HepG2 (cell line): Measurements from ENCODE around the gene SSMEM1. TPM values are rescaled to one million over a fixed set of nuclear protein-coding genes. Genes with fewer than 3 reads are reported as not detected.
A peak's percentile ranks its signal among the peaks of the same experiment; 100 is the strongest.

Source experiments
- ERF ChIP-seq: IDR thresholded peaks from 2 replicates; pipeline ENCODE4 v1.6.1; 2018; ENCODE audit warnings: missing biosample characterization, missing genetic modification reagents
- ISL2 ChIP-seq: sonication (generic); formaldehyde crosslinking; IDR thresholded peaks from 2 replicates; pipeline ENCODE4 v1.5.0; 2020; ENCODE audit warnings: missing genetic modification reagents
- MIXL1 ChIP-seq: IDR thresholded peaks from 2 replicates; pipeline ENCODE4 v1.6.1; 2016
- POLR2A ChIP-seq, 2 experiments: IDR thresholded peaks; 2 replicates each; pipeline ENCODE4 v1.6.1; 2011; ENCODE audit warnings: low read depth in 2 of 2, low read length in 2 of 2, mild to moderate bottlenecking in 1 of 2, moderate library complexity in 1 of 2; ENCODE audit not compliant: insufficient read depth in 1 of 2
- SALL1 ChIP-seq: sonication (generic); formaldehyde crosslinking; IDR thresholded peaks from 2 replicates; pipeline ENCODE4 v1.8.0; 2022; ENCODE audit warnings: mild to moderate bottlenecking, missing genetic modification reagents
- SP140L ChIP-seq: sonication (generic); formaldehyde crosslinking; IDR thresholded peaks from 2 replicates; pipeline ENCODE4 v1.4.0; 2020; ENCODE audit warnings: missing genetic modification reagents, borderline replicate concordance
- TBL1XR1 ChIP-seq: fragments of 150-350 bp; IDR thresholded peaks from 2 replicates; pipeline ENCODE4 v1.6.1; 2014; ENCODE audit warnings: borderline replicate concordance, low read length; ENCODE audit not compliant: partially characterized antibody
- TOPORS ChIP-seq: sonication (generic); formaldehyde crosslinking; IDR thresholded peaks from 2 replicates; pipeline ENCODE4 v1.8.0; 2023; ENCODE audit warnings: mild to moderate bottlenecking, missing genetic modification reagents
- ZFP62 ChIP-seq: sonication (generic); formaldehyde crosslinking; IDR thresholded peaks from 2 replicates; pipeline ENCODE4 v1.4.0; 2020; ENCODE audit warnings: missing genetic modification reagents
- ZKSCAN8 ChIP-seq: IDR thresholded peaks from 2 replicates; pipeline ENCODE4 v1.6.1; 2016; ENCODE audit warnings: borderline replicate concordance, missing genetic modification reagents, missing compliant biosample characterization
- ZMYM4 ChIP-seq: sonication (generic); formaldehyde crosslinking; IDR thresholded peaks from 2 replicates; pipeline ENCODE4 v1.8.1; 2023; ENCODE audit warnings: mild to moderate bottlenecking, missing genetic modification reagents
- ZNF260 ChIP-seq: sonication (generic); formaldehyde crosslinking; IDR thresholded peaks from 2 replicates; pipeline ENCODE4 v1.4.0; 2020; ENCODE audit warnings: missing genetic modification reagents, low read depth, mild to moderate bottlenecking, borderline replicate concordance
- ZNF546 ChIP-seq: sonication (generic); formaldehyde crosslinking; conservative IDR thresholded peaks from 2 replicates; pipeline ENCODE4 v1.8.1; 2023; ENCODE audit warnings: mild to moderate bottlenecking, missing genetic modification reagents
- ZNF615 ChIP-seq: sonication (generic); formaldehyde crosslinking; IDR thresholded peaks from 2 replicates; pipeline ENCODE4 v1.5.0; 2020; ENCODE audit warnings: mild to moderate bottlenecking, missing genetic modification reagents, borderline replicate concordance
- ZNF839 ChIP-seq: sonication (generic); formaldehyde crosslinking; IDR thresholded peaks from 2 replicates; pipeline ENCODE4 v1.4.0; 2020; ENCODE audit warnings: missing genetic modification reagents, mild to moderate bottlenecking, borderline replicate concordance
- ZNF883 ChIP-seq: sonication (generic); formaldehyde crosslinking; IDR thresholded peaks from 2 replicates; pipeline ENCODE4 v1.5.1; 2020; ENCODE audit warnings: mild to moderate bottlenecking, missing genetic modification reagents; ENCODE audit errors: not compliant biosample characterization
- polyA plus RNA-seq, 8 experiments: library from polyadenylated mRNA; depleted of rRNA in 3 of 8; stranded (reverse) in 7 of 8; unstranded in 1 of 8; fragments of >200 nt; fragmentation: Illumina TruSeq in 4 of 8; extraction: Trizol in 4 of 8; gene quantifications; 2 replicates each; pipeline versions ENCODE4 v1.2.1 to v1.2.3, GENCODE V29; 2011 to 2016; ENCODE audit warnings: low read depth in 4 of 8, missing spikeins in 1 of 8, mixed read lengths in 1 of 8; ENCODE audit not compliant: insufficient read depth in 1 of 8
- total RNA-seq, 5 experiments: library from RNA; depleted of rRNA; stranded (reverse); fragments of >200 nt; fragmentation: Illumina TruSeq; extraction: Trizol; gene quantifications; 2 replicates each; pipeline ENCODE4 v1.2.3, GENCODE V29; 2016; ENCODE audit warnings: low read depth in 1 of 5
- TF ChIP-seq, protein P1 (sequence below): sonication (generic); formaldehyde crosslinking; IDR thresholded peaks from 2 replicates; pipeline ENCODE4 v1.8.0; 2022; ENCODE audit warnings: mild to moderate bottlenecking, missing genetic modification reagents, moderate library complexity
- TF ChIP-seq, protein P2 (sequence below): sonication (generic); formaldehyde crosslinking; IDR thresholded peaks from 2 replicates; pipeline ENCODE4 v1.4.0; 2020; ENCODE audit warnings: mild to moderate bottlenecking, missing genetic modification reagents
- TF ChIP-seq, protein P3 (sequence below): sonication (generic); formaldehyde crosslinking; IDR thresholded peaks from 2 replicates; pipeline ENCODE4 v1.5.1; 2020; ENCODE audit warnings: mild to moderate bottlenecking, moderate library complexity, missing genetic modification reagents
- TF ChIP-seq, protein P4 (sequence below): IDR thresholded peaks from 2 replicates; pipeline ENCODE4 v1.6.1; 2016
- TF ChIP-seq, protein P5 (sequence below): sonication (generic); formaldehyde crosslinking; IDR thresholded peaks from 2 replicates; pipeline ENCODE4 v1.4.0; 2020; ENCODE audit warnings: missing genetic modification reagents
- TF ChIP-seq, protein P6 (sequence below): sonication (generic); formaldehyde crosslinking; IDR thresholded peaks from 2 replicates; pipeline ENCODE4 v1.4.0; 2020; ENCODE audit warnings: mild to moderate bottlenecking, missing genetic modification reagents

SSMEM1 gene
- total and polyA plus RNA-seq, 2 of the 13 experiments (the other 11 are each of a cell fraction or from before 2014, with no cell fraction given) = not detected

DNA sequence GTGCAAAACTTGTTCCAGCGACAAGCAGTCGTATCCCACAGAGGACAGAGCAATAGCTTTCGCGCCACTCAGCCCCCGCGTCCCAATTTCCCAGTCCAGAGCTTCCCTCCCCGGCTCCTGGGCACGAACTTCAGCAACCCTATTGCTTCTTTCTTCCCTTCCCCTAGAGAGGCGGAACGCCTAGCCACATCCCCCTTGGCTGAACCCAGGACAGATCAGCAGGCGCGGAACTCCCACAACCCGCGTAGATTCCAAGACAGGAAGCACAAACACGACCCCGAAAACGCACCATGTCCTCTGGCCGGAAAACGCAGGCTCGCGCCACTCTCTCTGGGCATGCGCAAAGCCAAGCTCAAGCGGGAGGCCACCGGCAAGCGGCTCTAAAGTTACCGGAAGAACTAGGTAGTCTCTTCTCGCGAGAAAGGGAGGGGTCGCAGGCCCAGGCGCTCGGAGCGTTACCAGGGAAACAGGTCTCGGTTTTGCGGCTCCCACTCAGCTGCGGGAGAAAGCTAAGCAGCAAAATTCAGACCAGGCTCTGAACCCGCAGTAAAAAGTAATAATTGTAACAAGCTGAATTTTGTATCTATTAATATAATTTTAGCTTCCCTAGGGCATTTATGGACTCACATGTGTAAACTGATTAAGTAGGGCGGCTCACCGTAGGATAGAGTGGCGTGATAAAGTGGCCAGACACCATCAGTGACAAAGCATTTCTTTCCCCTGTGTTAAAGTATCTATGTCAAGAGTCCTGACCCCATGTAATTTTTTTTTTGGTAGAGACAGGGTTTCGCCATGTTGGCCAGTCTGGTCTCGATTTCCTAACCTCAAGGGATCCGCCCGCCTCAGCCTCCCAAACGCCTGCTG lies 2.3 kb upstream of the SSMEM1 start, which contains the start of gene TMEM209 (continued):
- TF ChIP-seq SP140L (CRISPR knock-in tag) (peak; percentile 46; the same call in 1 of the 2 replicates), ZFP62 (no peak), TBL1XR1 (peak; percentile 57), ZNF839 (CRISPR knock-in tag) (peak; percentile 33; the same call in 1 of the 2 replicates), MIXL1 (CRISPR knock-in tag) (peak; percentile 60; the same call in 1 of the 2 replicates), ZKSCAN8 (CRISPR knock-in tag) (no peak), POLR2A (IDR thresholded peaks at IDR 0.05; ENCODE audit: insufficient read depth in 1 of 2, low read depth in 2 of 2, low read length in 2 of 2) (peak; percentile 92 to 95), ZNF546 (CRISPR knock-in tag) (no peak), ZNF615 (CRISPR knock-in tag) (no peak), TOPORS (no peak), ERF (CRISPR knock-in tag) (peak; percentile 77), ZNF883 (CRISPR knock-in tag) (peak; percentile 89), SALL1 (CRISPR knock-in tag) (peak; percentile 76), ZMYM4 (CRISPR knock-in tag) (peak; percentile 95; the same call in 1 of the 2 replicates), ISL2 (peak; percentile 40; the same call in 1 of the 2 replicates), ZNF260 (CRISPR knock-in tag) (no peak)
- TF ChIP-seq, protein P1, sequence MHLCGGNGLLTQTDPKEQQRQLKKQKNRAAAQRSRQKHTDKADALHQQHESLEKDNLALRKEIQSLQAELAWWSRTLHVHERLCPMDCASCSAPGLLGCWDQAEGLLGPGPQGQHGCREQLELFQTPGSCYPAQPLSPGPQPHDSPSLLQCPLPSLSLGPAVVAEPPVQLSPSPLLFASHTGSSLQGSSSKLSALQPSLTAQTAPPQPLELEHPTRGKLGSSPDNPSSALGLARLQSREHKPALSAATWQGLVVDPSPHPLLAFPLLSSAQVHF = 0 out of 2 replicates have a peak, but pooled peaks have one; percentile 35
- TF ChIP-seq, protein P2, sequence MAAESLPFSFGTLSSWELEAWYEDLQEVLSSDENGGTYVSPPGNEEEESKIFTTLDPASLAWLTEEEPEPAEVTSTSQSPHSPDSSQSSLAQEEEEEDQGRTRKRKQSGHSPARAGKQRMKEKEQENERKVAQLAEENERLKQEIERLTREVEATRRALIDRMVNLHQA (CRISPR knock-in tag) = no peak
- TF ChIP-seq, protein P3, sequence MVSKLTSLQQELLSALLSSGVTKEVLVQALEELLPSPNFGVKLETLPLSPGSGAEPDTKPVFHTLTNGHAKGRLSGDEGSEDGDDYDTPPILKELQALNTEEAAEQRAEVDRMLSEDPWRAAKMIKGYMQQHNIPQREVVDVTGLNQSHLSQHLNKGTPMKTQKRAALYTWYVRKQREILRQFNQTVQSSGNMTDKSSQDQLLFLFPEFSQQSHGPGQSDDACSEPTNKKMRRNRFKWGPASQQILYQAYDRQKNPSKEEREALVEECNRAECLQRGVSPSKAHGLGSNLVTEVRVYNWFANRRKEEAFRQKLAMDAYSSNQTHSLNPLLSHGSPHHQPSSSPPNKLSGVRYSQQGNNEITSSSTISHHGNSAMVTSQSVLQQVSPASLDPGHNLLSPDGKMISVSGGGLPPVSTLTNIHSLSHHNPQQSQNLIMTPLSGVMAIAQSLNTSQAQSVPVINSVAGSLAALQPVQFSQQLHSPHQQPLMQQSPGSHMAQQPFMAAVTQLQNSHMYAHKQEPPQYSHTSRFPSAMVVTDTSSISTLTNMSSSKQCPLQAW (CRISPR knock-in tag) = peak; percentile 90; the same call in 1 of the 2 replicates
- TF ChIP-seq, protein P4, sequence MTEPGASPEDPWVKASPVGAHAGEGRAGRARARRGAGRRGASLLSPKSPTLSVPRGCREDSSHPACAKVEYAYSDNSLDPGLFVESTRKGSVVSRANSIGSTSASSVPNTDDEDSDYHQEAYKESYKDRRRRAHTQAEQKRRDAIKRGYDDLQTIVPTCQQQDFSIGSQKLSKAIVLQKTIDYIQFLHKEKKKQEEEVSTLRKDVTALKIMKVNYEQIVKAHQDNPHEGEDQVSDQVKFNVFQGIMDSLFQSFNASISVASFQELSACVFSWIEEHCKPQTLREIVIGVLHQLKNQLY = no peak
- TF ChIP-seq, protein P5, sequence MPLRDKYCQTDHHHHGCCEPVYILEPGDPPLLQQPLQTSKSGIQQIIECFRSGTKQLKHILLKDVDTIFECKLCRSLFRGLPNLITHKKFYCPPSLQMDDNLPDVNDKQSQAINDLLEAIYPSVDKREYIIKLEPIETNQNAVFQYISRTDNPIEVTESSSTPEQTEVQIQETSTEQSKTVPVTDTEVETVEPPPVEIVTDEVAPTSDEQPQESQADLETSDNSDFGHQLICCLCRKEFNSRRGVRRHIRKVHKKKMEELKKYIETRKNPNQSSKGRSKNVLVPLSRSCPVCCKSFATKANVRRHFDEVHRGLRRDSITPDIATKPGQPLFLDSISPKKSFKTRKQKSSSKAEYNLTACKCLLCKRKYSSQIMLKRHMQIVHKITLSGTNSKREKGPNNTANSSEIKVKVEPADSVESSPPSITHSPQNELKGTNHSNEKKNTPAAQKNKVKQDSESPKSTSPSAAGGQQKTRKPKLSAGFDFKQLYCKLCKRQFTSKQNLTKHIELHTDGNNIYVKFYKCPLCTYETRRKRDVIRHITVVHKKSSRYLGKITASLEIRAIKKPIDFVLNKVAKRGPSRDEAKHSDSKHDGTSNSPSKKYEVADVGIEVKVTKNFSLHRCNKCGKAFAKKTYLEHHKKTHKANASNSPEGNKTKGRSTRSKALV = no peak
- TF ChIP-seq, protein P6, sequence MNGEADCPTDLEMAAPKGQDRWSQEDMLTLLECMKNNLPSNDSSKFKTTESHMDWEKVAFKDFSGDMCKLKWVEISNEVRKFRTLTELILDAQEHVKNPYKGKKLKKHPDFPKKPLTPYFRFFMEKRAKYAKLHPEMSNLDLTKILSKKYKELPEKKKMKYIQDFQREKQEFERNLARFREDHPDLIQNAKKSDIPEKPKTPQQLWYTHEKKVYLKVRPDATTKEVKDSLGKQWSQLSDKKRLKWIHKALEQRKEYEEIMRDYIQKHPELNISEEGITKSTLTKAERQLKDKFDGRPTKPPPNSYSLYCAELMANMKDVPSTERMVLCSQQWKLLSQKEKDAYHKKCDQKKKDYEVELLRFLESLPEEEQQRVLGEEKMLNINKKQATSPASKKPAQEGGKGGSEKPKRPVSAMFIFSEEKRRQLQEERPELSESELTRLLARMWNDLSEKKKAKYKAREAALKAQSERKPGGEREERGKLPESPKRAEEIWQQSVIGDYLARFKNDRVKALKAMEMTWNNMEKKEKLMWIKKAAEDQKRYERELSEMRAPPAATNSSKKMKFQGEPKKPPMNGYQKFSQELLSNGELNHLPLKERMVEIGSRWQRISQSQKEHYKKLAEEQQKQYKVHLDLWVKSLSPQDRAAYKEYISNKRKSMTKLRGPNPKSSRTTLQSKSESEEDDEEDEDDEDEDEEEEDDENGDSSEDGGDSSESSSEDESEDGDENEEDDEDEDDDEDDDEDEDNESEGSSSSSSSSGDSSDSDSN = peak; percentile 60
